ENCODE results near the gene CD81.

The CD81 gene

DNA sequence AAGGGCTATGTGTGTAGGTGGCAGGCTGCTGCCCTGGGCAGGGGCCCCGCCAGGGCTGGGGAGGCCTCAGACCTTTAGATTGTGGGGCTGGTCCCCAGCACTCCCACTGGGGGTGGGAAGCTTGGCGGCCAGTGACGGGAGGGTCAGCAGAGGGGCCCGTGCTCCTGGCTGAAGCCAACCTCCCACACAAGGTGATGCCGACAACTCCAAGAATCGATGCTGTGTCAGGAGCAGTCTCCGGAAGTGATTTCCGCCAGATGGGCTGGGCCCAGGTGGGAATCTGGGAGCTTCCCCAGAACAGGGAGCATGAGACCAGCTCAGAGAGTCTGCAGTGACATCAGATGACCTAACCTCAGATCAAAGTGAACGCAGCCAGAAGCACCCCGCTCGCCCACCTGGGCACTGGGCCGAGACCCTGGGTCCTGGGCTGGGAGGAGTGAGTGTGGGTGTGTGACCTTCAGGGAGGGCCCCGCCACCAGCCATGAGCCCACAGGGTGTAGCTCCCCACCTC lies 59.5 kb downstream of the CD81 start:
- DNase-seq (ENCODE audit: low read depth in 3 of 3): no peak

DNA sequence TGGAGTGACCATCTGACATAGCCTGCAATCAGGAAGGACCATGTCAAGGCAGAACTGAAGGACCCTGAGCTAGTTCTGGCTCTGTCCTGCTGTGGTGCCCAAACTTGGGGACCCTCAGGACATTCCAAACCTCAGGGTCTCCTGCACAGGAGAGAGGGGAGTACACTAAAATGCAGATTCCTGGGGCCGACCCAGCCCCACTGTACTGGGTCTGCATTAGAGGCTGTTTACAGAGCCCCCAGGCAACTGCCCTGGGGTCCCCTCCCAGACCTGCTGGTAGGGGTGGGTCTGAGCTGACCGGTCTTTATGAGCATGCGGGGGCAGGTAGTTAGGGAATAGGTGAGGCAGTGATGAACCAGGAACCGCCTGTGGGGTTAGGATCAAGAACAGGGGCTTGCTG lies 60.4 kb downstream of the CD81 start:
- DNase-seq (ENCODE audit: low read depth in 3 of 3): no peak

DNA sequence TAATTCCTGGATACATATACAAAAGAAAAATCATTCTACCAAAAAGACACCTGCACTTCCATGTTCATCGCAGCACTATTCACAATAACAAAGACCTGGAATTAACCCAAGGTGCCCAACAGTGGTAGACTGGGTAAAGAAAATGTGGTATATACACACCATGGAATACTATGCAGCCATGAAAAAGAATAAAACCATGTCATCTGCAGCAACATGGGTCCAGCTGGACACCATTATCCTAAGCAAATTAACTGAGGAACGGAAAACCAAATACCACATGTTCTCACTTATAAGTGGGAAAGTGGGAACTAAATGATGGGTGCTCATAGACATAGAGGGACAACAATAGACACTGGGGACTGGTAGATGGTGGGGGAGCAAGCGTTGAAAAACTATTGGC lies 62.7 kb downstream of the CD81 start:
- DNase-seq (ENCODE audit: low read depth in 3 of 3): no peak

DNA sequence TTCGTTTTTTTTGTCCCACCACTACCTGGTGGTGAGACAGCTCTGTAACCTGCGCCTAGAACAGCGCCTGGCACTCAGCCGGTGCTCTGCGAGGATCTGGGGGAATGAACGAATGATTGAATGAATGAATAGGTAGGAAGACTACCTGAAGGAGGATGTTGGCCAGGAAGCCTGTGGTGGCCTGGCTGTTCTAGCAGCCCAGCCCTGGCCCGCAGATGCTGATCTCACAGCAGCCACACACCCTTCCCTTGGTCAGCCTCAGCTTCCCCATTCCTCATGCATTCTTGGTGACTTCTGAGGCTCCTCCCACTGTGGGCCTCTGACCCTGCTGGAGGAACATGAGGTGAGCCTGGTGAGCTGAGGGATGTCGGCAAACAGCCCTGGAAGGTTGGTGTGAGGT lies 63.5 kb downstream of the CD81 start:
- no peak for DNase-seq (ENCODE audit: low read depth in 3 of 3)

DNA sequence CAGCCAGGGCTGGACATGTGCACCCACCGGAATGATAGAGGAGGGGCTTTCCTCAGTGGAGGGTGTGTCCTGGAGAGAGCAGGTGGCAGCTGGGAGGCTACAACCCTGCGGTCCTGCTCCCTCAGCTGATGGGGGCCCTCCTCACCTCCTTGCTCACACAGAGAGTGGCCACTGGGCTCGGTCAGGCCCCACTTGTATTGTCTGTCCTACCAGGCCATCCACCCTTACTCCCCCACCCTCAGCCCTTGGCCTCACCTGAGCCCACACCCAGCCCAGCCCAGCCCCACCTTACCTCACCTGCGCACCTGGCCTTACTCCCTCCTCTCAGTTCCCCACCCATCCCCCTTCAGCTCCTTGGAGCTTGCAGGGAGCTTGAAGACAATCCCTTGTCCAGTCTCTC lies 64.1 kb downstream of the CD81 start:
- no peak for DNase-seq (ENCODE audit: low read depth in 3 of 3)

DNA sequence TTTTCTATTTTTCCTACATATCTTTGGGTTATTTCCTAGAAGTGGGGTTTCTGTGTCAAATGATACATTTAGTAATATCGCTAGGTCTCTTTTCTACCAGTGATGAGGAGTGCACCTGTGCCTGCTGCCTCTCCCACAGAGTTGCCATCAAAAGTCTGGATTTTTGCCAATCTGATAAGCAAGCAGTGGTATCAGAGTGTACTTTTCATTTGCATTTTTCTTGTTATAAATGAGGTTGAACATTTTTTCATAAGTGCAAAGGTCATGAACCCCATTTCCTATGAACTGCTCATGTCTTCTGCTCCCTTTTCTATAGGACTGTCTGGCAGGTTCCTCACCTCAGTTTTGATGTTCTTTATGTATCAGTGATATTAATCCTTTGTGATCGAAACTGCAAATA lies 65.5 kb downstream of the CD81 start:
- DNase-seq (ENCODE audit: low read depth in 3 of 3): no peak

DNA sequence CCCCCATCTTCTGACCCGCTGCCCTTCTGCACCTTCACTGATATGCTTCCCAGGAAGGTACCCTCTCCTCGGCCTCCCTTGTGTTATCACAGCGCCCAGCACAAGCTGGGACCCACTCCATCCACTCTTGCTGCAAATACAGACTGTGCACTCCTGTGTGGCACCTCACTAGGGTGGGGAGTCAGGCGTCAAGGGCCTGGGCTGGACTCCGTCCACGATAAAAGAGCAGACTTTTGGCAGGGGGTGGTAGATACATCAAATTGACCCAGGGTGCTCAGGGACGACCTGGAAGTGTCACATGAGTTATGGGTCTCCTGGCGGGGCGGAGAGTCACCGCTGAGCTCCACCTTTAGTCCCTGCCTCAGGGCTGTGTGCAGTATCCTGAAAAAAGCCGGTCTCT lies 66.3 kb downstream of the CD81 start:
- DNase-seq (ENCODE audit: low read depth in 3 of 3): no peak

DNA sequence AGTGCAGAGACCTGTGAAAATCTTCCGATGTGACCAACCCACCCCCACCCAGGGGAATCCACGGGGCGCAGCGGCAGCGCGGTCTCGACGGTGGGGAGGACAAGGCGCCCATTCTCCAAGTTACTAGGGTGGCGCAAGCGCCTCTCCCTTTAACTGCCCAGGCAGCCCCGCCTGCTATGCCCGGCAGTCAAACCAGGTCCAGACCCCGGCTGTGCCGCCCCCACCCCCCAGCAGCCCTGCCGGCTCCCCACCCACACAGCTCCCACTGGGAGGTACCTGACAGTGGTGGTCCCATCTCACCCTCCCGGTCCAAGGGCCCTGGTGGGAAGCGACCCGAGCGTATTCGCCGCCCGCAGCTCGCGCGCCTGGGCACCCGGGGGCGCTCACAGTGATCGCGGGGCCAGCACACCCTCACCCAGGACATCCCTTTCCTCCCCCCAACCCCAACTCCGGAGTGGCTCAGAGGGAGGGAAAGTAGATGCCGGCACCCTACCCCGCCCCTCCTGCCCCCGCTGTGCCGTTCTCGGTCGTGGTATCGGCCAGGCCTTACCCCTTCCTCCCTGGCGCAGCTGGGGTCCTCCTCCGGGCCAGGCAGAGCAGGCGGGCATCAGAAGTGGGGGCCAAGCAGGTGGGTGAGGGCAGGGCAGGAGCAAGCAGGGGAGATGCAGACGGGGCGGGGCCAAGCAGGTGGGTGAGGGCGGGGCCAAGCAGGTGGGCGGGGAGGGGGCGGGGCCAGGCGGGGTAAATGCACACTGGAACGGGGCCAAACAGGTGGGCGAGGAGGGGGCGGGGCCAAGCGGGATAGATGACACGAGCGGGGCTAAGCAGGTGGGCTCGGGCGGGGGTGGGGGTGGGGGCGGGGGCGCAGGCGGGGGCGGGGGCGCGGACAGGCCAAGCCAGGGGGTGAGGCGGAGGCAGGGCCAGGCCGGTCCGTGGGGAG lies 67.0 kb downstream of the CD81 start, which contains the start of gene TRPM5:
TSS of gene TRPM5 (minus strand) at position 634 of the 940 bp plus-strand sequence. CDS start 21,478 bp downstream, outside the sequence.
- DNase-seq (ENCODE audit: low read depth in 3 of 3): peak; percentile 46 to 77 (median 54)

DNA sequence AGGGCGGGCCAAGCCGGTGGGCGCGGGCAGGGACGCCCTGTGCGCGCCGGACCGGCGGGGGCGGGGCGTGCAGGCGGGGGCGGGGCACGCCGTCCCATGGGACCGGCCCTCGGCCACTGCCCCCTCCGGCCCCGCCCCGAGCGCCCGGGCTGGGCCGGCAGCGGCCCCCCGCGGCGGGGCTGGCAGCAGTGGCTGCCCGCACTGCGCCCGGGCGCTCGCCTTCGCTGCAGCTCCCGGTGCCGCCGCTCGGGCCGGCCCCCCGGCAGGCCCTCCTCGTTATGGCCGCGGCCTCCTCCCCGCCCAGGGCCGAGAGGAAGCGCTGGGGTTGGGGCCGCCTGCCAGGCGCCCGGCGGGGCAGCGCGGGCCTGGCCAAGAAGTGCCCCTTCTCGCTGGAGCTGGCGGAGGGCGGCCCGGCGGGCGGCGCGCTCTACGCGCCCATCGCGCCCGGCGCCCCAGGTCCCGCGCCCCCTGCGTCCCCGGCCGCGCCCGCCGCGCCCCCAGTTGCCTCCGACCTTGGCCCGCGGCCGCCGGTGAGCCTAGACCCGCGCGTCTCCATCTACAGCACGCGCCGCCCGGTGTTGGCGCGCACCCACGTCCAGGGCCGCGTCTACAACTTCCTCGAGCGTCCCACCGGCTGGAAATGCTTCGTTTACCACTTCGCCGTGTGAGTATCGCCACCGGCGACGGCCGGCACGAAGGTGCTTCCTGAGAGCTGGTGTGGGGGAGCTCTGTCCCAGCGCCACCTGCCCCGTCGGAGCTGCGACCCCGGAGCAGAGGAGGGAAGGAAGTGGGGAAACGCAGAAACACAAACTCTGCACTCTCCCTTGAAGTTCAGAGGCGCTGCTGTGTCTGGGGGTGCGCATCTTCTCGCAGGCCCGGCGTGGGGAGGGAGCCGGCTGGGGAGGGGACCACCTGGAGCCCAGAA lies 68.0 kb downstream of the CD81 start, which contains the start of gene KCNQ1:
TSS of gene KCNQ1 (plus strand) at position 188 of the 925 bp plus-strand sequence. CDS start at position 279, 91 bp downstream.
- peak in 2 of 3 experiments; percentile 18 to 67 for DNase-seq (ENCODE audit: low read depth in 3 of 3)

DNA sequence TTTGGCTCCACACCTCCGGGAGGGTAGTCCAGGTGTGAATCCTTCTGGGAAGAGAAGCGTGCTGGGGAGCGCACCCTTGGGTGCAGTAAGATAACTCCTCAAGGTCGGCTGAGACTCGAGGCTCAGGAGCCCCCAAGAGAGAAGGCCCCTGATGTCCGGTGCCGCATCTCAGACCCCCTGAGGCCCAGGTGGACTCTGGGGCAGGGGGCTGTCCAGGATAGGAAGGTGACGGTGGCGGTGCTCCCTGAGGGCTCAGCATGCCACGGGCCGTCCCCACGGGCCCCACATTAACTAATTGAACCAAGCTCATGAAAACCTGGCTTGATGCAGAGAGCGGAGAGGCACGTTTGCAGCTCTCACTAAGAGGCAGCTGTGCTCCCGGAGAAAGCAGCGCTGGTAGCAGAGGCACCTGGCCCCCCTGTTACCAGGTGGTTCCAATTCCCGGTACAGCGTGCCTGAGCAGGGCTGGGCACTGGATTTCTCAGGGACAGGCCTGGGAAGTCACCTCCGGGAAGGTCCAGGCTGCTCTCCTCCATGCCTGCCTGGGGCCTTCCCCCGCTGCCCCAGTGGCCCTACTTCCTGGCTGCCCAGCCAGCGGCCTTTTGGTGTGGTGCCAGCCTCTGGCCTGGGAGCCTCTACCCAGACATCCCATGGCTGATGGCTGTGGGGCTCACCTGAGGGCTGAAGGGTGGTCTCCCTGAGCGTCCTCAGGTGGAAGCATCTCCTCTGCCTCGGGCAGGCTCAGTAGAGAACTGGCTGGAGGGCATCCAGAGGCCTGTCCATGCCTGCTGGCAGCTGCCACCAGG lies 68.8 kb downstream of the CD81 start:
- no peak for DNase-seq (ENCODE audit: low read depth in 3 of 3)

DNA sequence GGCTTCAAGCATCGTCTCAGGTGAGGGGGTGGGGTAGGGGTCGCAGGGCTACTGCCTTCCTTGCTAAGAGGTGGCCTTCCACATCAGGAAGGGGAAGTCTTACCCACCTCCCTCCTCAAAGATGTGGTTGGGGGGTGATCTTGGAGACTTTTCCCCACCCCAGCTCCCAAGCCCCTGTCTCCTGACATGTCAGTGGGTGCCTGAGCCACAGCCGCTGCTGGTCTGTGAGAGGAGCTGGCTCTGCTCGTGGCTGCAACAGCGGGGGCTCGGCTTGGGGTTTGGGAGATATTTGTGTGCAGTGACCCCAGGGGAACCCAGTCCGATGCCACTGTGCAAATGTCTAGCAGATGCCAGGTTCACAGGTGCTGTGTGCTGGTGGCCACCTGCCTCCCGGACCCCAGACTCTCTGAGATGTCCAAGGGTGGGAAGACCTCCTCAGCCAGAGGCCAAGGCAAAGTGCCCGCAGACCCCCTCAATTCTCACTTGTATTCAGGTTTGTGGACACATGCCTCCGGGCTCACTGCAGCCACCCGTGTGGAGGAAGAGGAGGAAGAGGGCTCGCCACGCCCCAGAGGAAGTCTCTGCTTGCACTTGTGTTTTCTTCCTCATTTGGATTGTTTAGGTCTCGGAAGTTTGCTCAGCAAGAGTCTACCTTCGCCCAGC lies 69.6 kb downstream of the CD81 start:
- DNase-seq (ENCODE audit: low read depth in 3 of 3): no peak
